Mucosa of rectum (tissue), 2 donors: ENCODE data around the gene BRMS1.

Experiments used
- H3K27ac ChIP-seq, 2 donors: one replicate each; pipeline ENCODE4 v1.7.0; 2013; ENCODE audit warnings: inconsistent platforms in 2 of 2, low read depth in 2 of 2, low read length in 2 of 2
- H3K27me3 ChIP-seq, 2 donors: one replicate each; pipeline ENCODE4 v1.7.0; 2013; ENCODE audit warnings: low read length in 2 of 2; ENCODE audit not compliant: control insufficient read depth in 2 of 2, insufficient read depth in 2 of 2
- H3K36me3 ChIP-seq, 2 donors: one replicate each; pipeline ENCODE4 v1.7.0; 2013; ENCODE audit warnings: low read length in 2 of 2; ENCODE audit not compliant: control insufficient read depth in 2 of 2, insufficient read depth in 2 of 2
- H3K4me1 ChIP-seq, 2 donors: one replicate each; pipeline ENCODE4 v1.7.0; 2013; ENCODE audit warnings: low read length in 2 of 2, mild to moderate bottlenecking in 1 of 2; ENCODE audit not compliant: control insufficient read depth in 2 of 2, insufficient read depth in 2 of 2
- H3K4me3 ChIP-seq, 2 donors: one replicate each; pipeline ENCODE4 v1.7.0; 2013; ENCODE audit warnings: low read length in 2 of 2
- H3K9ac ChIP-seq, 2 donors: one replicate each; pipeline ENCODE4 v1.7.0; 2013; ENCODE audit warnings: low read length in 2 of 2, low read depth in 1 of 2, mild to moderate bottlenecking in 1 of 2
- H3K9me3 ChIP-seq, 2 donors: one replicate each; pipeline ENCODE4 v1.7.0; 2013; ENCODE audit warnings: low read length in 2 of 2; ENCODE audit not compliant: control insufficient read depth in 2 of 2
- donor health status: healthy.
- donor health status: Normal muscosa, but diverticular disease.

Gene BRMS1

GRCh38 chr11:66345316-66345649 is 379 bp upstream of the BRMS1 start:
- peak overlapping the region; percentile 96 for H3K4me3 ChIP-seq
- peak overlapping the region; percentile 76 to 83 for H3K27ac ChIP-seq
- no peaks in the 10 kb centered on the region for H3K27me3 ChIP-seq
- peaks cover 37 to 46% of the 10 kb centered on the region in 2 donors for H3K4me1 ChIP-seq
- peaks cover 20% of the 10 kb centered on the region in 2 donors for H3K36me3 ChIP-seq
- no peaks in the 10 kb centered on the region for H3K9me3 ChIP-seq
- peak overlapping the region; percentile 94 to 95 for H3K9ac ChIP-seq

DNA sequence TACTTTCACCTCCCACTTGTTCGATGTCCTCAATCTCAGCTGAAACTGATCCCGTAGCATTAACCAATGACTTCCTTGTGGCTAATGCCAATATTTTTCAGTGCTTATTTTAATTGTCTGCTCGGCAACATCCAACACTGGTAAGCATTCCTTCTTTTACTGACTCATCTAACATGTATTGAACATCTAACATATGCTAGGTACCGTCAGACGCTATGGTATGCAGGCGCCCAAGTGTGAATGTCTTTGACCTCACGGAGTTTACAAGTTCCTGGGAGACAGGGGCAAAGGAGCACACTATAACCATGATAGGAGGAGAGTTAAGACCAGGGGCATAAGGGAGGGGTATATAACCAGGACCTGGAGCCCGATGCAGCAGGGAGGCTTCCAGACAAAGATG is 1.7 kb downstream of the BRMS1 start:
- Histone ChIP-seq H3K36me3 (peaks cover 28 to 39% of the 10 kb centered on the region in 2 donors), H3K27me3 (no peaks in the 10 kb centered on the region), H3K4me3 (no peak overlapping the region), H3K9me3 (no peaks in the 10 kb centered on the region), H3K9ac (no peak overlapping the region), H3K27ac (no peak overlapping the region), H3K4me1 (peaks cover 34 to 37% of the 10 kb centered on the region in 2 donors)

DNA sequence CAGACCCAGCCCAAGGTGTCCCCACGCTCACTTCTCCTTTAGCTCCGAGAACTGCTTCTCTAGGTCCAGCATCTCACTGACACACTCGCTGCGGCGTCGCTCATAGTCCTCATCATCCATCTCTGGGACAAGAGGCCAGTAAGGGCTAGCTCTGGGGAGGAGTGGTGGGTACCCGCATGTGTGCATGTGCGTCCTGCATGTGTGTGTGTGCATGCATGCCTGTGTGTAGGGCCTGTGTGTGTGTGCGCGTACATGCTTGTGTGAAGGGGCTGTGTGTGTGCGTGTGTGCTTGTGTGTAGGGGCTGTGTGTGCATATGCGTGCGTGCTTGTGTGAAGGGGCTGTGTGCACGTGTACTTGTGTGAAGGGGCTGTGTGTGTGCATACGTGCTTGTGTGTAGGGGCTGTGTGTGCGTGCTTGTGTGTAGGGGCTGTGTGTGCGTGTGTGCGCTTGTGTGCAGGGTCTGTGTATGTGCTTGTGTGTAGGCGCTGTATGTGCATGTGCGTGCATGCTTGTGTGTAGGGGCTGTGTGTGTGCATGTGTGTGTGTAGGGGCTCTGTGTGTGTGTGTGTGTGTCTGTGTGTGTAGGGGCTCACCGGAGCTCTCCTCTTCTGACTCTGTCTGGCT is 3.3 kb downstream of the BRMS1 start:
- Histone ChIP-seq H3K4me3 (no peak overlapping the region), H3K27ac (no peak overlapping the region), H3K27me3 (no peaks in the 10 kb centered on the region), H3K9ac (no peak overlapping the region), H3K9me3 (no peaks in the 10 kb centered on the region), H3K4me1 (peaks cover 32 to 33% of the 10 kb centered on the region in 2 donors), H3K36me3 (peaks cover 28 to 41% of the 10 kb centered on the region in 2 donors)

- H3K27me3 ChIP-seq: no peaks in the 10 kb centered on the region
- peaks cover 28 to 41% of the 10 kb centered on the region in 2 donors for H3K36me3 ChIP-seq
- no peak overlapping the region for H3K4me3 ChIP-seq
- no peak overlapping the region for H3K27ac ChIP-seq
- H3K9me3 ChIP-seq: no peaks in the 10 kb centered on the region
- peaks cover 30% of the 10 kb centered on the region in 2 donors for H3K4me1 ChIP-seq
- H3K9ac ChIP-seq: no peak overlapping the region
Observed at GRCh38 chr11:66340596-66341501, 4.1 kb downstream of the BRMS1 start.

DNA sequence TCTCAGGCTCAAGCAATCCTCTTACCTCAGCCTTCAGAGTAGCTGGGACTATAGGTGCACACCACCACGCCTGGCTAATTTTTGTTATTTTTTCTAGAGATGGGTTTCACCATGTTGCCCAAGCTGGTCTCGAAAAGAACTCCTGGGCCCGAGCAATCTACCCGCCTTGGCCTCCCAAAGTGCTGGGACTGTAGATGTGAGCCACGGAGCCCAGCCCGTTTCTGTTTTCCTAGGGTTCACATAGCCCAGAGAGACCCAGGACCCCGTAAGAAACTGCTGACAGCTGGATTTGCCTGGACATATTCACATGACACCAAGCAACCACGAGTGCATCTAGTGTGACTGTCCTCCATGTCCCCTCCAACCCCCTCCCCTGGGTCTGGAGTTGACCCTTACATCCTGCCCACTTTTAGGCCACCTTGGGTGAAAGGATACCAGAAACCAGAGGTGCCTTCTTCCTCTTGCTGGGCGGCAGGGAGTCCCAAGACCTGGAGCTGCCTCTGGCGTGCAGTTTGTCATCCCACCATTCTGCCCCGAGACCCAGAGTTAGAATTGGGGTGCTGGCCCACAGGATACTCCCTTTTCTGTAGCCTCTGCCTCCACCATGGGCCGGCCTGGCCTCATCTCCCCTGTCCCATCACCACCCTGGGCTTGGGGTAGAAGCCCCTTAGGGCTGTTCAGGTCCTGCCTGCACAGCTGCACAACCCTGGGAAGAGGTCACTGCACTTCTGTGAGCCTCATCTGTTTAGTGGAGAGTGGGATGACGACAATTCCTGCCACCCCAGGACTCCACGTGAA is 5.0 kb downstream of the BRMS1 start:
- Histone ChIP-seq H3K27ac (no peak overlapping the region), H3K4me3 (no peak overlapping the region)

GRCh38 chr11:66339162-66339675 is 5.7 kb downstream of the BRMS1 start:
- Histone ChIP-seq H3K27me3 (no peaks in the 10 kb centered on the region), H3K9ac (no peak overlapping the region), H3K36me3 (peaks cover 28 to 41% of the 10 kb centered on the region in 2 donors), H3K27ac (no peak overlapping the region), H3K4me3 (no peak overlapping the region), H3K9me3 (no peaks in the 10 kb centered on the region), H3K4me1 (peaks cover 24 to 26% of the 10 kb centered on the region in 2 donors)

More for the DNA sequence above, 5.0 kb downstream of the BRMS1 start:
- H3K36me3 ChIP-seq: peaks cover 28 to 41% of the 10 kb centered on the region in 2 donors
- H3K27me3 ChIP-seq: no peaks in the 10 kb centered on the region
- no peaks in the 10 kb centered on the region for H3K9me3 ChIP-seq
- H3K9ac ChIP-seq: no peak overlapping the region
- H3K4me1 ChIP-seq: peaks cover 29% of the 10 kb centered on the region in 2 donors

DNA sequence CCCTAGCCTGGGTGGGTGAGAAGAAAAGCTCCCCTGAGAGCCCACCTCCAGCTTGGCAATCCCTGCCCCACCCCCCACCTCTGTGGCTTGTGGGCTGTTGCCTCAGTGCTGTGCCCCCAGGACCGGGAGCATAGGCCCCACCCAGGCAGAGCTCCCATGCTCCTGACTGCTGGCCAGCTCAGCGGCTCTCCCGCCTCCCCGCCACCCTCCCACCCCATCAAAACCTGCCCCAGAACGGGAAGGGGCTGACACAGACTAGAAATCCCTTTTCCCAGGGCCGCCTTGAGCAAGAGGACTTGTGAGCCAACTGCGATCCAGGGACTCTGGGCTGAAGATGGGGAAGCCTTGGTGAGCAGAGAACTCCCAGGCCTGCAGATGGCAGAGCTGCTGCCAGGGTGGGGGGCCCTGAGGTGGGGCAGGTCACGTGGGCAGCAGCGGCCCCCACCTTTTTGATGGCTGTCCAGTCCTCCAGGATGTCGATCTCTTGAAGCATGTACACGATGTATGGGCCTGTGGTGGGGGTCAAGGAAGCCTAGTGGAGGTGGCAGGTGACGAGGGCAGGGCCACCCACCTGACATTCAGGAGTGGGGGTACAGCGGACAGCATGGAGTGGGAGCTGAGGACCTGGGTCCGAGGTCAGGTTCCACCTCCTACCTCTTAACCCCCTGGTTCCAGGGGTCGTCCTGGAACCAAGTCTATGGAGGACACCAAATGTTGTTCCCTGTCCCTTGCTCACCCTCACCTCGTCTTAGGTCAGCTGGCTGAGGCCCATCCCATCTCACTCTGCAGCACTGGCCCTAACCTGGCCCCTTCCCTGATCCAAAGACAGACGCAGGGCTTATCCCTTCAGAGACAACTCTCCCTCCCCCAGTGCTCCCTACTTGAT is 6.4 kb downstream of the BRMS1 start:
- H3K4me1 ChIP-seq: peaks cover 17 to 19% of the 10 kb centered on the region in 2 donors
- no peaks in the 10 kb centered on the region for H3K9me3 ChIP-seq
- H3K4me3 ChIP-seq: no peak overlapping the region
- H3K9ac ChIP-seq: no peak overlapping the region
- no peak overlapping the region for H3K27ac ChIP-seq
- H3K36me3 ChIP-seq: peaks cover 28 to 41% of the 10 kb centered on the region in 2 donors
- H3K27me3 ChIP-seq: no peaks in the 10 kb centered on the region

GRCh38 chr11:66337103-66337899 is 7.6 kb downstream of the BRMS1 start:
- peaks cover 28 to 47% of the 10 kb centered on the region in 2 donors for H3K36me3 ChIP-seq
- H3K4me3 ChIP-seq: no peak overlapping the region
- H3K9me3 ChIP-seq: no peaks in the 10 kb centered on the region
- no peaks in the 10 kb centered on the region for H3K27me3 ChIP-seq
- H3K9ac ChIP-seq: no peak overlapping the region
- peaks cover 14 to 16% of the 10 kb centered on the region in 2 donors for H3K4me1 ChIP-seq
- peak overlapping the region in 1 of 2 donors; percentile 38 for H3K27ac ChIP-seq
